Calu3 (cell line): Measurements from ENCODE around the gene MAFF. TPM values are rescaled to one million over a fixed set of nuclear protein-coding genes. Genes with fewer than 3 reads are reported as not detected.

ENCODE experiments used
- BruUV-seq: library from RNA; stranded (reverse); fragments of 400-500 nt; replicated peaks from 2 replicates; lab custom pipeline; 2021; lab: Mats Ljungman, UMichigan
- CTCF ChIA-PET: fragments of 300-600 bp; sonication (Branson Sonifier 250); formaldehyde crosslinking; loops from one replicate; lab custom pipeline; 2022; ENCODE audit warnings: antibody characterized with exemption; lab: Charles Lee
- DNase-seq: peaks from one replicate; pipeline ENCODE4 v3.0.0; 2022
- H3K27ac Mint-ChIP-seq: one replicate; pipeline ENCODE4 v1.8.0; 2022; ENCODE audit warnings: mixed read lengths; ENCODE audit not compliant: unreplicated experiment
- H3K27me3 Mint-ChIP-seq: one replicate; pipeline ENCODE4 v1.8.0; 2022; ENCODE audit warnings: mixed read lengths; ENCODE audit not compliant: unreplicated experiment
- H3K36me3 Mint-ChIP-seq: one replicate; pipeline ENCODE4 v1.8.0; 2022; ENCODE audit warnings: mild to moderate bottlenecking, moderate library complexity, mixed read lengths; ENCODE audit not compliant: insufficient read depth, unreplicated experiment
- H3K4me1 Mint-ChIP-seq: one replicate; pipeline ENCODE4 v1.8.0; 2022; ENCODE audit warnings: mild to moderate bottlenecking, low read depth, mixed read lengths; ENCODE audit not compliant: unreplicated experiment
- H3K4me3 Mint-ChIP-seq: one replicate; pipeline ENCODE4 v1.8.0; 2022; ENCODE audit warnings: mild to moderate bottlenecking, low read depth, moderate library complexity, mixed read lengths; ENCODE audit not compliant: unreplicated experiment
- H3K9me3 Mint-ChIP-seq: one replicate; pipeline ENCODE4 v1.8.0; 2022; ENCODE audit warnings: low read depth, mixed read lengths; ENCODE audit not compliant: unreplicated experiment
- CTCF ChIP-seq: fragments of 200-600 bp; IDR thresholded peaks from one replicate; pipeline ENCODE4 v1.8.0; 2022; ENCODE audit warnings: antibody characterized with exemption; ENCODE audit not compliant: unreplicated experiment
- intact Hi-C: fragments of 100-400 bp; cut with micrococcal nuclease; formaldehyde crosslinking; loops from one replicate; pipeline ENCODE4 v1.10.0; 2022; ENCODE audit not compliant: unreplicated experiment
- total RNA-seq: library from RNA; stranded (reverse); gene quantifications from 2 replicates; pipeline ENCODE4 v1.2.3, GENCODE V29; 2022

Gene MAFF
- total RNA-seq, 1 experiment from 2014 or later: 62.4 TPM

- Mint-ChIP-seq H3K9me3 (no peaks in the 10 kb centered on the region), H3K36me3 (no peaks in the 10 kb centered on the region), H3K4me3 (no peak overlapping the region), H3K4me1 (peaks cover 25% of the 10 kb centered on the region), H3K27ac (no peak overlapping the region), H3K27me3 (no peaks in the 10 kb centered on the region)
- no peak for TF ChIP-seq CTCF
- no peak for DNase-seq
- CTCF ChIA-PET: no interaction called here
- no TSS peak for BruUV-seq
- intact Hi-C loops: no loop called here
These were observed 8.2 kb upstream of the MAFF start for GRCh38 chr22:38193580-38193979.

GRCh38 chr22:38196791-38197419, 4.9 kb upstream of the MAFF start:
- TF ChIP-seq CTCF: no peak
- no peak overlapping the region for H3K4me3 Mint-ChIP-seq
- H3K36me3 Mint-ChIP-seq: peaks cover 12% of the 10 kb centered on the region
- H3K4me1 Mint-ChIP-seq: peaks cover 29% of the 10 kb centered on the region
- no peak overlapping the region for H3K27ac Mint-ChIP-seq
- DNase-seq: no peak
- no TSS peak for BruUV-seq
- CTCF ChIA-PET: no interaction called here
- no peaks in the 10 kb centered on the region for H3K27me3 Mint-ChIP-seq
- intact Hi-C loops: no loop called here
- no peaks in the 10 kb centered on the region for H3K9me3 Mint-ChIP-seq

GRCh38 chr22:38199826-38200559, 1.8 kb upstream of the MAFF start:
- Mint-ChIP-seq H3K27ac (no peak overlapping the region), H3K4me3 (no peak overlapping the region), H3K27me3 (no peaks in the 10 kb centered on the region), H3K36me3 (peaks cover 43% of the 10 kb centered on the region), H3K9me3 (no peaks in the 10 kb centered on the region), H3K4me1 (peaks cover 25% of the 10 kb centered on the region)
- BruUV-seq: no TSS peak
- no peak for DNase-seq
- TF ChIP-seq CTCF: no peak
- CTCF ChIA-PET: no interaction called here
- intact Hi-C loops: no loop called here

GRCh38 chr22:38201371-38201710, 453 bp upstream of the MAFF start:
- intact Hi-C loops: no loop called here
- no peak for DNase-seq
- H3K9me3 Mint-ChIP-seq: no peaks in the 10 kb centered on the region
- peak overlapping the region; percentile 78 for H3K4me3 Mint-ChIP-seq
- BruUV-seq: TSS peak; percentile 30
- no peak for TF ChIP-seq CTCF
- H3K4me1 Mint-ChIP-seq: peaks cover 39% of the 10 kb centered on the region
- peaks cover 57% of the 10 kb centered on the region for H3K36me3 Mint-ChIP-seq
- H3K27me3 Mint-ChIP-seq: no peaks in the 10 kb centered on the region
- peak overlapping the region; percentile 57 for H3K27ac Mint-ChIP-seq
- CTCF ChIA-PET: interaction anchor here (0.7 to 1.3 kb wide), 4 partner anchors 20 to 247 kb away, joined by 3 to 8 read pairs (median 4); partner anchors contain the start of gene PLA2G6
